ENCODE measurements around the gene POLR3GL.

GRCh38 chr1:145994391-145995120, 30.1 kb downstream of the POLR3GL start:
- TF ChIP-seq SUZ12 (IDR thresholded peaks at IDR 0.05; ENCODE audit: extremely low read depth, insufficient read depth, insufficient read length) (no peak), ZNF274 (IDR thresholded peaks at IDR 0.05; ENCODE audit: low read depth, low read length) (no peak)
